Inferior parietal cortex (tissue), 1 donor: ENCODE data around the gene FAAP100.

Experiments
- DNase-seq: peaks from one replicate; pipeline ENCODE4 v3.0.0-alpha.2; 2016; ENCODE audit errors: extremely low spot score

The FAAP100 gene

DNA sequence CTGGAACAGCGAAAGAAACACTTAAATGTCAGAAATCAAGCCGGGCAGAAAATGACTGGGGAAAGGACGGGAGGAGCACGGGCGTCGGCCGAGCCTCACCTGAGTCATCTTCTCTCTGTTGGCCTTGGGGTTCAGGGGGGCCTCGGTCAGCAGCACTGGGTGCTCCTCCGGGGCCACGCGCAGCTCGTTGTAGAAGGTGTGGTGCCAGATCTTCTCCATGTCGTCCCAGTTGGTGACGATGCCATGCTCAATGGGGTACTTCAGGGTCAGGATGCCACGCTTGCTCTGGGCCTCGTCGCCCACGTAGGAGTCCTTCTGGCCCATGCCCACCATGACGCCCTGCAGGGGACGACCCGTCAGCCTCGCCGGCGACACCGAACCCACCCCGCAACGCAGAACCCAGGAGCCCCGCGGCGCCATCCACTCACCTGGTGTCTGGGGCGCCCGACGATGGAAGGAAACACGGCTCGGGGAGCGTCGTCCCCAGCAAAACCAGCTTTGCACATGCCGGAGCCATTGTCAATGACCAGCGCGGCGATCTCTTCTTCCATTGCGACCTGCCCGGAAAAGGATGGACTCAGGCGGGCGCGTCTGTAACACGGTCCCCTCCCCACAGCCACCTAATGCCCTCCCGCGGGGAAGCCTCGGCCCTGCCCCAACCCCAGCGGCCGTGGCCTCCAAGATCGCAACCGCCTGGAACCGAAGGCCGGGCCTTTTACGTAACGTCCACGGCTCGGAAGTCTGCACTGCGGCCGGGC, 40.2 kb downstream of the FAAP100 start:
- no peak for DNase-seq

DNA sequence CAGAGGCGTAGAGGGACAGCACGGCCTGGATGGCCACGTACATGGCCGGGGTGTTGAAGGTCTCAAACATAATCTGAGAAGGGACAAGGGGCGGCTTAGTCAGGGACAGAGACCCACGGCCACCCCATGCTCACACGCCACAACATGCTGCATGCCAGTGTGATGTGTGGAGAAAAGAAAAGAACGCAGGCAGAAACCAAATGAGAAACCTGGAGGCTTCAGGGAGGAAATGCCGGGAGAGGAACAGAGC, 40.7 kb downstream of the FAAP100 start:
- no peak for DNase-seq

DNA sequence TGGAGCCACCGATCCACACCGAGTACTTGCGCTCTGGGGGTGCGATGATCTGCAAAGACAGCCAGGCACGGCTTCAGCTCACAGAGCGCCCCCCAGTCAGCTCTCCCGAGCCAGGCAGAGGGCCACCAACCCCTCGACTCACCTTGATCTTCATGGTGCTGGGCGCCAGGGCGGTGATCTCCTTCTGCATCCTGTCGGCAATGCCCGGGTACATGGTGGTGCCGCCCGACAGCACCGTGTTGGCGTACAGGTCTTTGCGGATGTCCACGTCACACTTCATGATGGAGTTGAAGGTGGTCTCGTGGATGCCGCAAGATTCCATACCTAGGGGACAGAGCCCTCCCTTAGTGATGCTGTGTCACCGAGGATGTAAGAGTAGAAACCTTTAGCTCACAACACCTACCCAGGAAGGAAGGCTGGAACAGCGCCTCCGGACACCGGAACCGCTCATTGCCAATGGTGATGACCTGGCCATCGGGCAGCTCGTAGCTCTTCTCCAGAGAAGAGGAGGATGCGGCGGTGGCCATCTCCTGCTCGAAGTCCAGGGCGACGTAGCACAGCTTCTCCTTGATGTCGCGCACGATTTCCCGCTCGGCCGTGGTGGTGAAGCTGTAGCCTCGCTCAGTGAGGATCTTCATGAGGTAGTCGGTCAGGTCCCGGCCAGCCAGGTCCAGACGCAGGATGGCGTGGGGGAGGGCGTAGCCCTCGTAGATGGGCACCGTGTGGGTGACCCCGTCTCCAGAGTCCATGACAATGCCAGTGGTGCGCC, 41.2 kb downstream of the FAAP100 start:
- DNase-seq, result no peak

DNA sequence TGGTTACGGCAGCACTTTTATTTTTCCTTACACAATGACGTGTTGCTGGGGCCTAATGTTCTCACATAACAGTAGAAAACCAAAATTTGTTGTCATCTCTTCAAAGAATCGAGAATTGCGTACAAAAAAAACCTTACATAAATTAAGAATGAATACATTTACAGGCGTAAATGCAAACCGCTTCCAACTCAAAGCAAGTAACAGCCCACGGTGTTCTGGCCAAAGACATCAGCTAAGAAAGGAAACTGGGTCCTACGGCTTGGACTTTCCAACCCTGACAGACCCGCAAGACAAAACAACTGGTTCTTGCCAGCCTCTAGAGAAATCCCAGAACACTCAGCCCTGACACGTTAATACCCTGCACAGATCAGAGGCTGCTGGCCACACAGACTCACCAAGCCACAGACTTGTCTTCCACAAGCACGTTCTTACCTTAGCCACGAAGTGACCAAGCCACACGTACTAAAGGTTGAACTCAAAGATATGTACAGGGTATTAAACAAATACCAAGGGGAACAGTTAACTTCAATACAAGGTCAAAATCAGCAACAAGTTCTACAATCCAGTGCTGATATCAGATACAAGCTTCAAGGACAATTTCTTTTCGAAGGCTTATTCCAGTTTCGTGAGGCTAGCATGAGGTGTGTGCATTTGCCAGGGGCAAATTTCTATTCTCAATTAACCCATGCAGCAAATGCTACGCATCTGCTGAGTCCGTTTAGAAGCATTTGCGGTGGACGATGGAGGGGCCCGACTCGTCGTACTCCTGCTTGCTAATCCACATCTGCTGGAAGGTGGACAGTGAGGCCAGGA, 42.0 kb downstream of the FAAP100 start:
- no peak for DNase-seq

DNA sequence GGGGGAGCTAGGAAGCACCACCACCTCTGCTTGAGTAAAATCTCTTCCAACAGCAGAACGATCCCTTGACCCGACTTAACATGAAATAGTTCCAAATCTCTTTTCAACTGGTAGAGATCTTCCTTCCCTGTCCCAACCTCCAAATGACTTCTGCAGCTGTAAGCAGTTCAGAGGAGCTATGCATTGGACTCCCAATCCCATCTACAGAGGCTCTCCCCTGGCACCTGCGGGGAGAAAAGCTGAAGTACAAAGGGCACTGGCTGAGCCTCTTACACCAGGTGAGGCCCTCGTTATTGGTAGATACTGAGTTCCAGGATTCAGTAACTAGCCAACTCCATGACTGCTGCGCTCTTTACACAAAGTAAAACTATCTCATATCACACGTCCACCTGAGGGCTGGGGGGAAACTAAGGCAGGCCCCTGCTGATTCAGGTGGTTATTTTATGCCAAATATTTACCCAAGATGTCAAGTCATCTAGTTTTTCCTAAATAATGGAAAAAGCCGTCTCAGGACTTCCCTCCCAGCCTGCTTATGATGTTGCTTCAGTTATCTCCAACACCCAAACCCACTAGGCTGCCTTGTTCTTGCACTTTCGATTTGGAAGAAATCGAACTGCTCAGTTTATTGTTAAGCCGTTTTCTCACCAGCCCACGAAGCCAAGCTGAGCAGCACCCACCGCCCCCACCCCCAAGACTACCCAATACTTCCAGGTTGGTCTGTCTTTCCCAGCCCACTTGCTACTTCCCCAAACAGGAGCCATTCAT, 42.8 kb downstream of the FAAP100 start:
- no peak for DNase-seq

DNA sequence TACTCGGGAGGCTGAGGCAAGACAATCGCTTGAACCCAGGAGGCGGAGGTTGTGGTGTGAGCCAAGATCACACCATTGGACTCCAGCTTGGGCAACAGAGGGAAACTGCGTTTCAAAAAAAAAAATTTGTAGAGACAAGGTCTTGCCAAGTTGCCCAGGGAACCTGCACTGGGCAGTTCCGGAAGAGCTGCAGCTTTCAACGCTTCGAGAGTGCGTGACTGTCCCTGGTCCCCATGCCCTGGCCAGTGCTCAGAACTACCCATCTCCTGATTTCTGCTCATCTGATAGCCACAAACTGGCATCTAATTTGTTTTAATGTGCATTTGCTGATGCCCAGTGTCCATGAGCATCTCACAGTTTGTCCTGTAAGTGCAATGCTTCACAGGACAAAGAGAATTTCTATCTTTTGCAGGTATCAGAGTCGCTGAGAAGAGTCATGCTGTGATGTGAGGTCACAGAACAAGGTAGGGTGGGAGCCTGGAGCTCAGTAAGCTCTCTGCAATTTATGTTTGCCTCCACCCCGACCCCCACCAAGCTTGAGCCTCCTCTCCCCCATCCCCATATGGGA, 43.4 kb downstream of the FAAP100 start:
- DNase-seq, result no peak

DNA sequence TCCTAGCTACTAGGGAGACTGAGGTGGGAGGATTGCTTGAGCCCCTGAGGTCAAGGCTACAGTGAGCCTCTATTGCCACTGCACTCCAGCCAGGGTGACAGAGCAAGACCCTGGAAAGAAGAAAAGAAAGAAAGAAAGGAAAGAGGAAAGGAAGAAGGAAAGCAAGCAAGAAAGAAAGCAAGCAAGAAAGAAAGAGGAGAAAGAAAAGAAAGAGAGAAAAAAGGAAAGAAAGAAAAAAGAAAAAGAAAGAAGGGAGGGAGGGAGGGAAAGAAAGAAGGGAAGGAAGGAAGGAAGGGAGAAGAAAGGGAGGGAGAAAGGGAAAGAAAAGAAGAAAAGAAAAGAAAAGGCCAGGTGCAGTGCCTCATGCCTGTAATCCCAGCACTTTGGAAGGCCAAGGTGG, 48.5 kb downstream of the FAAP100 start:
- DNase-seq, result no peak

DNA sequence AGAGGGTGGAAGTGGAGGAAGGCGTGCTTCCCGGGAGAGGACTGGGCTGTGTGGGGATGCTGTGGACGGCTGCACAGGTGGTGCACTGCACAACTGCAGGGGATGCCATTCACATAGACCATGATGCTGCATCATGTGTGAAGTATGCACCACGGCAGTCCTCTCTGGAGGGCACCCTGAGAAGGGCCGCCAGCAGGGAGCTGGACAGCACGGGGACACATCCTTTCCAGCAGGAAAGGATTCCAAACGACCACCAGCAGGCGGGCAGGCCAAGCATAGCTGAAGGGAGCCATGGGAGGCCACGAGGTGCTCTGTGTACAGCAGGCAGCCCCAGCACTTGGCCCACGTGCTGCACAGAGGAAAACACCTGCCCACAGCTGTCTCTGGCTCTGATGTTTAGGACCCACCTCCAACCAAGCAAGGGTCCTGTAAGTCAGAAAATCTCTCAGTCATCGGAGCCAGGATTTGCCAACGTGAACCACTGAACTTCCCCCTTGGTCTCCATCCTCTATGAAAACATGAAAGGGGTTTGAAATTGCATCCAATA, 49.6 kb downstream of the FAAP100 start:
- no peak for DNase-seq

DNA sequence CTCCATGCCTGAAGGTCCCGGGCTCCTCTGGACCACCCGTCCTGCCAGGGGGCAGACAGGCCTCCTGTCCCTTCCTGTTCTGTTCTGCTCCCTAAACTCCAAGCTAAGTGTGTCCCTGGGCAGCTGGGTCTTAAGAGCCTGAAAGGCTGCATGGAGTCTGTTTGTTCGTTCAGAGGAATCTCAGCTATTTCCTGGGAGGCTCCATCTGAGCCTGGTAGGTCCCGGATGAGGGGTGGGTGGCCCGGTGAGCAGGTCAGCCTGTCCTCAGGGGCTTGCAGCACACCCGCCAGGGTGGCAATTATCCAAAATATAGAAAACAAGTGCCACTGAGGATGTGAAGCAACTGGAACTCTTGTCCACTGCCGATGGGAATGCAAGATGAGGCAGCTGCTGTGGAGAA, 52.1 kb downstream of the FAAP100 start:
- no peak for DNase-seq

DNA sequence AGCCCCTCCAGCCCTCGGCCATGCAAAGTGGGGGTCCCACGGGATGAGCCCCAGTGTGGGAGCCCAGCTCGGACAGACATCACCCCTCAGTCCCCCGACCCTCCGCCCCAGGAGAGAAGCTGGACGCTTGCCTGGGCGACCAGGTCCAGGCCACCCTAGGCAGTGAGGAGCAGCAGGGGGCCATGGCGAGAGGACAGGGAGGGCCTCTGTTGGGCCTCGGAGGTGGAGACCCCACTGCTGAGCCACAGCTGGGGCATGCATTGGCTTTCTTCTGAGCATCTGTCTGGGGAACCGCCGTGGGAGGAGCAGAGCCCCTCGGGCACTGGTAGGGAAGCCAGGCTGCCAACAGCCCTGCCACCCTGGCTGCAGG, 52.6 kb downstream of the FAAP100 start:
- no peak for DNase-seq

DNA sequence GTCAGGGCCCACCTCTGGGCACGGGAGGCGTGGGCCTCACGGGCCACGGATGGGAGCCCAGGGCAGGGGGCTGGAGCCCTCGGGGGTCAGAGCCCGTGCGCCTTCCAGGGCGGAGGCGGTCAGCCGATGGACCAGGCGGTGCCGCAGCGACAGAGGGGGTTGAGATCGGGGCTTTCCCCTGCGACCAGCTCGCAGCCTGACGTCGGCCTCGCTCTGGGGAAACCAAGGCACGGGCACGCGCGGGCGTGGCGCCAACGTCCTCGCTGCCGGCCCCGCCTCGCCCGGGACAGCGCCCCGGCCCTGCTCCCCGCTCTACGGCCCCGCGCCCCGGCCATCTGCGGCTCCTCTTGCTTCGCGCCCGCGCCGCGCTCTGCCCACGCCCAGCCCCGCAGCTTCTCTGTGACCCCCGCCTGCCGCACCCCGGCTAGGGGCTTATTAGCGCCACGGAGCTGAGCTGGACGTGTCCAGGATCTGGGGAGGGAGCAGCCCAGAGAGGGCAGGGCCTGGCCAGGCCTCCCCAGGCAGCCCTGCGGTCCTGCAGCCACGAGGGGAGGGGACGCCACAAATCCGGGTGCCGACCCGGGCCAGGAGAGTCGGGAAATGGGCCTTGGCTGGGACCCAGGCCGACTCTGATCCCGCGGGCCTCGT, 53.1 kb downstream of the FAAP100 start:
- no peak for DNase-seq

DNA sequence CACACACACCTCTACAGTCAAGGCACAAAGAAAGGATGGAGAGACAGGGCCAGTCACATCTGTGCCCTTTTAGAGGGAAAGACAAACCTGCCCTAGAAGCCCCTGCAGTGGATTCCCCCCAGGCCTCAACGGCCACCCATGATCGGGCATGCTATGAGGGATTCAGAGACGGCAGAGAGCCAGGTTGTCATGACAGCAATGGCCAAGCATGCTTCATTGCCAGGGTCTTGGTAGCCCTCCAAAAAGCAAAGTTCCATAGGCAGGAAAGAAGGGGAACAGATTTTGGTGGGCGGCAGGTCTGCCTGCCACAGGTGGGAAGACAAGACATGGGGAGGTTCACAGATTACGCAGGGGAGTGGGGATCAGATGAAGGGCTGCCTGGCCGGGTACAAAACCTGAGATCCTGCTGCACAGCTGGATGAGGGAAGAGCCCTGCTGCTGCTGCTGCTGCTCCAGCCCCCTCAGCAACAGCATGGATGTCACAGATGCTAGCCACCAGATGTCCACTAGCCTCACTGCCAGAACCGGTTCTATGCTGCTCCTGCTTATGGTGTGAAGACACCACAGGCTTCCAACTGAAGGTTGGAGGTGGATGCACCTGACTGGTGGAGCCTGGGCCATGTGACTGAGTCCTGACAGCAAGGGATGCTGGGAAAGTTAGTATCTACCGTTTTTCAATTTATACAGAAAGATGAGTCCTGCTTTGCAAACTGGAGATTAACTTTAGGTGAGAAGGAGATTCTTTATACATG, 57.4 kb downstream of the FAAP100 start:
- no peak for DNase-seq

DNA sequence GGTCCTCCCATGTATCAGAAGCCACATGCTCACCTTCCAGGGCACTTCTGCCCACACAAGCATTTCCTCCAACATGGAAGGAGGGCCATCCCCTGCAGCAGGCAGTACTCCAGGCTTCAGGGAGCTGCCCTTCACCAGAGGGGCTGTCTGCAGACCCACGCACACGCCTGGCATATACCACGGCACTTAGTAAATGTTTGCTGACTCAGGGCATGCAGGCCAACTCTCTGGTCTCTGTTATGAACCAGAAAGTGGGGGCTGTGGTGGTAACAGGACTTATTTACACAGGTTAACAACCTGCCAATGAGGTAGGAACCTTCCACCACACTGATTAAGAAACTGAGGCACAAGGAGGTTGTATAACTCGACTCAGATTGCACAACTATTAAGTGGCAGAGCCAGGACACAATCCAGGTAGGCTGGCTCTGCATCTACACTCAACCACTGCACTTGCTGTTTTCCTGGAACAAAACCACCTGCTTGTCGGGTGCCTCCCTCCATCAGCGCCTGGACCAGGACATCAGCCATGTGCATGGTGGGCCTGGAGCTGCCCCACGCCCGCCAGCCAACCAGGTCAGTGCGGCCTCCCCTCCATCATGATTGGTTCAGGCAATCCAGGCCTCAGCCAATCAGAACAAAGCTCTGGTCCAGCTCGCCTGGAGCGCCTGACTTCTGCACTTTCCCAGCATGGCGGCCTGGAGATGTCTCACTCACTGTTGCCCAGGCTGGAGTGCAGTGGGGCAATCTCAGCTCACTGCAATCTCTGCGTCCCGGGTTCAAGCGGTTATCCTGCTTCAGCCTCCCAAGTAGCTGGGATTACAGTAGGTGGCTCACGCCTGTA, 58.7 kb downstream of the FAAP100 start:
- no peak for DNase-seq

DNA sequence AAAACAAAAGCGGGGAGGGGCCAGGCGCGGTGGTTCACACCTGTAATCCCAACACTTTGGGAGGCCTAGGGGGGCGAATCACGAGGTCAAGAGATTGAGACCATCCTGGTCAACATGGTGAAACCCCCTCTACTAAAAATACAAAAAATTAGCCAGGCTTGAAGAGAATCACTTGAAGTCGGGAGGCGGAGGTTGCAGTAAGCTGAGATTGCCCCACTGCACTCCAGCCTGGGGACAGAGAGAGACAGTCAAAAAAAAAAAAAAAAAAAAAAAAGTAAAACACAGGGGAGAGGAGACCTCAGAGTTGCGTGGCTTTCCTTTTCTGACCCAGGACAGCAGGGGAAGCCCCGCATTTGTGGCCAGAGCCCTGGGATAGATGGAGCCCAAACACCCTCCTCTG, 59.4 kb downstream of the FAAP100 start:
- no peak for DNase-seq

DNA sequence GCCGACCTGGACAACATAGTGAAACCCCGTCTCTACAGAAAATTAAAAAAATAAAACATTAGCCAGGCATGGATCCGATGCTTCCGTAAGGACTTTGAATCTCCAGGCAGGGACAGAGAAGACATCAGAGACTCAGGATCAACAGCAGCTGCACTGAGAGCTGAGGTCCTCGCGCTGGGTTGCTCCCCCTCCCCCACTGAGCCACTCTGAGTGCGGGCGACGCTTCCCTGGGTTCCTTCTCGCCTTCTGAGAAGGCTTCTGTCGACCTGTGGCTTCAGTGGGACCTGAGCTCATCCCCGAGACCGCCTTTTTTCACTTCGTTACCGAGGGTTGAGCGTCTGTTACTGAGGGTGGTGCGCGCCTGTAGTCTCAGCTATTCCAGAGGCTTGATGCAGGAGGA, 60.0 kb downstream of the FAAP100 start:
- no peak for DNase-seq

DNA sequence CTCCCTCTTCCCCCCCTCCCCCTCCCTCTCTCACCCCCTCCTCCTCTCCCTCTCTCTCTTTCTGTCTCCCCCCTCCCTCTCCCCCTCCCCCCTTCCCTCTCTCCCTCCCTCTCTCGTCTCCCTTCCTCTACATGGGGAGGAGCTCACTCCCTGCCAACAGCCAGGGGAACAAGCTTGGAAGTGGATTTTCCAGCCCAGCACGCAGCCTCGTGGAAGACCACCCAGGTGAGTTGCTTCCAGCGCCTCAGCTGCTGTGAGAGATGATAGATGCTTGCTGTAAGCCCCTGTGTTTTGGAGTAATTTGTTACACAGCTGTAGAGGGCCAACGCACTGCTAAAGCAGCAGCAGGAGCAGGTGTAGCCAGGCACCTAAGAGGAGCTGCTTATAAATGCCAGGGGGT, 60.4 kb downstream of the FAAP100 start:
- DNase-seq, result no peak

DNA sequence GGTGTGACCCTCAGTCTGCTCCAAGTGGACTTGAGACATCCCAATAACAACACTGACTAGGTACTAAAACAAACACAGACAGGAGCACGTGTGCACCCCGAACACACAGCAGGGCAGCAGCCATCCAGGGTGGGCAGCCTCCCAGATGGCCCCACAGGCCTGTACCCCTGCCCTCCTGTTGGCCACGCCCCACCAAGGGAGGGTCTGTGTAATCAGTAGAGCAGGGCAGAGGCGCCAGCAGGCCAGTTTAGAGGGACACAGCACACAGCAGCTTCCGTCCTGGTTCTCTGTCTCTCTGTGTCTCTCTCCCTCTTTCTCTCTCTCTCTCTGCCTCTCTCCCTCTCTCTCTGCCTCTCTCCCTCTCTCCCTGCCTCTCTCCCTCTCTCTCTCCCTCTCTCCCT, 61.0 kb downstream of the FAAP100 start:
- no peak for DNase-seq

DNA sequence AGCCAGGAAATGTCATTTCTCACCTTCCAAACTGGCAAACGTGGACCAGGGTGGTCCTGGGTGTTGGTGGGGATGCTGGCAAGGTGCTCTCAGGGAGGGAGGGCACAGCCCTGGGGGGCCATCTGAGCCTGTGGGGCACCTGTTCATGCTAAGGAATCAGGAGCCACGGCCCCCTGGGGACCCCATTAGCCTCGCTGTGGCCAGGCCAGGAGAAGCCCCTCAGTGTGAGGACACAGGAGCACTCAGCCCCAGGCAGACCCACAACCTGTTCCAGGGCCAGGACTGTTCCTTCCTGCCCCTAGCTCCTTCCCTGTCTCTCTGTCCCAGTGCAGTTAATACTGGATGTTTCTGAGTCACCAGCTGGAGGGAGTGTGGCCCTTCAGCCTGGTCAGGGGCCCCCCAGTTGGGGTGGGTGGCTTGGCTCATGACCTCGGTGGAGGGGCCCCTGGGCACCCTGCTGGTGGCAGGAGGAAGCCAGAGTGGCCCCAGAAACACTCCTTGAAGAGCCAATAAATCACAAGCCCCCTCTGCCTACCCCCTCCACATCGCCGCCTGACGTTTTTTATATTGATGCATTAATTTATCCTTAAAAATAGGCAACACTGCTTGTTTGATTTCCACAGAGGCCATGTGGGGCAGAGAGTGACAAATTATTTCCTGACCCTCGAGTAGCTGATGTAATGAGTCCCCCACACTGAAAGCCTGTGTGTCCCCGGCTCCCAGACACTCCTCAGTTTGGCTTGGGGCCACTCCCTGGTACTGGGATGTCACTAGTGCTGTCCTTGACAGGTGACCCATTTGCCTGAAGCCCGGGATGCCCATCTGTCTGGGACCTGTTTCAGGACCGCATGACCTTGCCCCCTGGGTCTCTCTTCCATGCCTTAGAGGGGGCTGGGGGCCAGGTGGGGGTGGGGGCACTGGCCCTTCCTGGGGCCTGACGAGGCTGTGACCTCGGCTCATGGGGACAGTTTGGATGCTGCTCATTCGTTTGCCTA, 61.9 kb downstream of the FAAP100 start:
- no peak for DNase-seq
